Measurements from ENCODE around the gene FMN2.
"Not testable (repeated sequence)": the region's sequence is repeated elsewhere in the genome, so short reads cannot be mapped to it uniquely, and the experiment has no call there.

The FMN2 gene

DNA sequence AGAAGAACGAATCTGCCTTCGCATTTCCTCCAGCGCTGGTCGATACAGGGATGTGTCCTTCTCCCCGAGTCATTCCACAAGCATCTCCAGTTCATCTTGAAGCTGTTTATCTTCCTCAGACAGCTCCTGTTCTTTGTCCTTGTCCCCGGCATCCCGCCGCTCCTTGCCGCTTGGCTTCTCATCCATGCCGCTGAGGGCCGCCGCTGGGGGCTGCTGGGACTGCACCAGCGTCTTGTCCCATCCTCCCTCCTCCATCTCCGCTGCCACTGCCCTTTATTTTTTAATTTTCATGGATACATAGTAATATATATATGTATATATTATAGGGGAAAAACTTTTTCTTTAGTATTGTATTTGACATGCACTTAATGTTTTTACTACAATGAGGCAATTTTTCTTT, 53.4 kb downstream of the FMN2 start:
- DNase-seq: no peak

DNA sequence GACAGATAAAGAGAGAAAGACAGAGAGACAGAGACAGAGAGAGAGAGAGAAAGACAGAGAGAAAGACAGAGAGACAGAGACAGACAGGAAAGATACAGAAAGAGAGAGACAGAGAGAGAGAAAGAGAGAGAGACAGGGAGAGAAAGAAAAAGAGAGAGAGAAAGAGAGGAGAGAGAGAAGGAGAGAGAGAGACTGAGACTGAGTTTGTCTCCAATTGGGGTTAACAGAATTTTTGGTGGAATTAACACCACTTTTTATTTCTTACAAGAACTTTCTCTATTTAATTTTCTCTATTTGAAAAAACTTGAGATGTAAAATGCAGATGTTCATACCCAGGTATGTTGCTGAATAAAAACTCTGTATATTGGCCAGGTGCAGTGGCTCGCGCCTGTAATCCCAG, 56.6 kb downstream of the FMN2 start:
- no peak for DNase-seq

DNA sequence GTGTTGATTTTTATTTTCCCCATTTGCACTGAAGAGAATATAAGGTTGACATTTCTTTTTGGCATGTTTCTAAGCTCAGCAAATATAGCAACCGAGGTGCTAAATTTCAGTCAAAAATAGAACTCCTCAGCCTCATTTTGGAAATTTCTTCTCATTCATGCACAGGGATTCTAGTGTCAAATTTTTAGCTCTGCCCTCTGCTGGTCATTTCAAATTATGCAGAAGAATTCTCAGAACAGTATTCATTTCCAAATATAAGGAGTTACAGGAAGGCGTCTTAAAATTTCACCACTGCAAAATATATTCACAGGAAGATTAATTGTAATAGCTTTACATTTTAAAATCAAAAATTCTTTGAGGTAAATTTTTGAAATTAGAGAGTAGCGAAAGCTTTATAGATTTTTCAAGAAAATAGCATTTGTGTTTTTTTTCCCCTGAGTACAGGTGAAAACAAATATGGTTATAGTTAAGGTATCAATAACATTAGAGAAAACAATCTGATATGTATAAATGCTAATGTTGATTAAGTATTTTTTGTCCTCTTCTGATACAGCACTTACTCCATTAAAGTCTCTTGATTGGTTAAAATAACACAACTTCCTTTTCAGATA, 57.9 kb downstream of the FMN2 start:
- no peak for DNase-seq

- no peak for DNase-seq
These were observed 59.6 kb downstream of the FMN2 start for GRCh38 chr1:240151136-240151735.

- no peak for DNase-seq
These were observed 61.1 kb downstream of the FMN2 start for GRCh38 chr1:240152611-240153297.

DNA sequence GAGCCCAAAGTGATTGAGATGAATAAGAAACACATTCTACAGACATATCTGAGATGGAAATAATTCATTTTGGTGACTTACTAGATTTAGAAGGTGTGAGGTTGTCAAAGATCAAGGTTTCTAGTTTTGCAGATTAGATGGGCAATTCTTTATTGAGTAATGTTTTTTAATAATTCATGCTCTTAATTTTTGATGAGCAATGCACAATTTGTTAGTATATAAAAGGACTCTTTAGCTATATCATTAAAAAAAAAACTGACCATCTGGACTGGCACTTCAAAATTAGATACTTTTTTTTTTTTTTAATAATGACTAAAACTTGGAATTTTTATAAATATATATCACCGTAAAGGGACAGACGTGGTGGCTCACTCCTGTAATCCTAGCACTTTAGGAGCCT, 63.9 kb downstream of the FMN2 start:
- DNase-seq: no peak

- DNase-seq: no peak
These were observed 73.1 kb downstream of the FMN2 start for GRCh38 chr1:240164742-240165141.

DNA sequence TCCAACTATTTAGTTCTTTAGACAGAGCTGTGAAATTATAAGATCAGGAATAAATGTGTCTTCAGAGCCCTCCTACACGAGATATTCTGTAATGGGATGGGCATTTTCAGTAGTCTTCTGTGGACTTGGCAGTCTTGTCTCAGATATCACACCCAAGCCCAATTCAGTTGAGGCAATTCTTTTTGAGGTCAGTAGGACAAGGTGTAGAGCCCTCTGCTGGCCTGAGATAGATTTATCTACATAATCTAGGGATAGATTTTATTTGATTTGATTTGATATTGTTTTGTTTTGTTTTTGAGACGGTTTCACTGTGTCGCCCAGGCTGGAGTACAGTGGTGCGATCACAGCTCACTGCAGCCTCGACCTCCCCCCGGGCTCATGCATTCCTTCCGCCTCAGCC, 77.5 kb downstream of the FMN2 start:
- no peak for DNase-seq

- DNase-seq: no peak
These were observed 78.6 kb downstream of the FMN2 start for GRCh38 chr1:240170266-240170665.

GRCh38 chr1:240170806-240171205, 79.1 kb downstream of the FMN2 start:
- no peak for DNase-seq

DNA sequence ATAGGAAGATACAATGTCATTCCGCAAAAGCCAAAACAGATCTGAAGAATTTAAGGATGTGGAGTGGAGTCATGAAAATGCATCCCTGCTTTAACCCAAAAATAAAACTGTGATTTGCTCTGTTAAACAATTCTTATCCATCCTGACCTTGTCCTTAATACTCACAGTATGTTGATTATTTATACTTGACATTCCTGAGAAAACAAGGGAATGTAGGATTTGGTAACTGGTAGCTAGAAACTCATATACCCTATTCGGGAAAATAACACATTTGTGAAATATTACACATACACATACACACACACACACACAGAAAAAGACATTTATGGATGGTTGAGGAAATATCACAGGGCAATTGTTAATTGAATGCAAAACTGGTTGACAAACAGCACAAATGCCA, 80.2 kb downstream of the FMN2 start:
- no peak for DNase-seq

- no peak for DNase-seq
These were observed 82.2 kb downstream of the FMN2 start for GRCh38 chr1:240173836-240174235.

DNA sequence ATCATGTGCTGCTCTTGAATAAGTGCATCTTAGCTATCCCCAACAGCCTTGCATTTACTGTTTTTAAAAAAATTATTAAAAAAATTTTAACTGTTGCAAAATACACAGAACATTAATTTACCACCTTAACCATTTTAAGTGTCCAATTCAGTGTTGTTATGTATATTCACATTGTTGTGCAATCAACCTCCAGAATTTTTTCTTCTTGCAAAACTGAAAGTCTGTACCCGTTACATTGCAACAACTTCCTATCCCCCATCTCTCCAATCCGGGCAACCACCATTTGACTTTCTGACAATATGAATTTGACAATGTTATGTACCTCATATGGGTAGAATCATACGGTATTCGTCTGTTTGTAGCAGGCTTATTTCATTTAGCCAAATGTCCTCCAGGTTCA, 83.1 kb downstream of the FMN2 start:
- DNase-seq: no peak

GRCh38 chr1:240178366-240178765, 86.7 kb downstream of the FMN2 start:
- DNase-seq: no peak

GRCh38 chr1:240184682-240185081, 93.0 kb downstream of the FMN2 start:
- DNase-seq: not testable (repeated sequence)

DNA sequence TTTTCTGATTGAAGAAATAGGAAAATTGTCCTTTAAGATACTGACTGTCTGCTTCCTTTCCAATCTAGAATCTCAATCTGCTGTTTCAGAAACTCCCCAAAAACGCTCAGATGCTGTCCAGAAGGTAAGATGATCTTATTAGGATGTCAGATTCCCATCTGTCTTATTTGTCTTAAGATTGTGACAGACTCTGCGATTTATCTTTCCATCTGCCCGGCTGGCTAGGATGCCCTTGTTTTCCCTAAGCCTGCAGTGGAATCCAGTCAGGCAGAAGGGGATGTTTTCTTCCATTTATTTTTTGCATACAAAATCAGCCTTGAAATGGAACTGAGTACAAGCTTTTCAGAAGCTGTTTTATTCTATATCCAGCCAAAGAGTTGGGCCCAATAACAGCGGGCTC, 96.5 kb downstream of the FMN2 start:
- no peak for DNase-seq

- DNase-seq: peak; percentile 34
These were observed 97.8 kb downstream of the FMN2 start for GRCh38 chr1:240189386-240189989.

DNA sequence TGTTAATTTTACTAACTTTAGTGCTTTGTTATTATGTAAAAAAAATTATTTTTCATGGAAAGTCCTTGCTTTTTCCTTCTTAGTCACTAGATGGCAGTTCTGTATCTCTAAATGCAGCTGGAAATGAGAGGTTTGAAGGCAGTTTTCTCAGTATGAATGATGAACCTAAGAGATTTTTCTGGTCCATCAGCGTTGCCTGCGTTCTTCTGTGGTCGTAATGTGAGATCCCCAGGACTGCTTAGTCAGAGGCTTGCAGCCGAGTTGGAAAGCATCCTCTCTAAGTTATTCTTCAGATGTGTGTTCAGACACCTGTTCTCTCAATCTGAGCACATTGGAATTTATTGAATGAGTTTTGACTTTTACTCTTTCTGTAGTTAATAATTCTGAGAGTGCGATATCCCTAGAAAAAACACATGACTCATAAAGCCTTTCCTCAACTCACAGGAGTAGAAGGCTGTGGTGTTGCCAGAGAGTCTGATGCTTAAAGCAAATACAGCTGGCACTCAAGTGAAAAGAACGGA, 99.3 kb downstream of the FMN2 start:
- no peak for DNase-seq

DNA sequence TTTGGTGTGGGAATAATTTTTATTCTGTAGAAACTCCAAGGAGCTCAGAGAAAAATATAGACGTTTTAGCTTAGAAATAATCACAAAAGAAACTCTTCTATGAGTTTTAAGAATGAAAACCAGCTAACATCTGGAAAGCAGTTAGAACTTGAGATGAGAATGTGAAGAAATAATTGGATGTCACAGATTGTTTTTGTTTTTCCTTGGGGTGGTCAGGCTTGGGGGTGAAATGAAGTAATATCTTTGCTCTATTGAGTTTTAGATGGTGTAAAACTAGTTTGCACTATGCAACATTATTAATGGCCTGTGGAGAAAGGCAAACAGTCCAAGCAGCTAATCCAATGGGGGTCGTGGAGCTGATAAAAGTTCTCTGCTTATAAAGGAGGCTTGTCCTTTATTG, 101.2 kb downstream of the FMN2 start:
- DNase-seq: no peak

DNA sequence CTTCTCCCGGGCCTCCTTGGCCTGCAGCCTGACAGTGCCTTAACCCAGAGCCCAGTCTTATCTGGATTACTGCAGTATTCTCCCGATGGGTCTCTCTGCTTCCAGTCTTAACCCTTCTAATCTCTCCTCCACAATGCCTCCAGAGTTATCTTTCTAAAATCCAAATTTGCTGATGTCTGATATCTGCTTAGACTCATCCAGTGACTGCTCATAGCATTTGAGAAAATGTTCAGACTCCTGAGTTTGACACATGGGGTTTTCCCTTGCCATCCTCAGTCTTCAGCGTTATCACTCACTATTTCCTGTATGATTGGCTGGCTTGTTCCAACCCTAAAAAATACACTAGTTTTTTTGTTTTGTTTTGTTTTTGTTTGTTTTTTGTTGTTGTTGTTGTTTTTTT, 102.0 kb downstream of the FMN2 start:
- no peak for DNase-seq

- DNase-seq: no peak
These were observed 102.4 kb downstream of the FMN2 start for GRCh38 chr1:240194120-240194519.

DNA sequence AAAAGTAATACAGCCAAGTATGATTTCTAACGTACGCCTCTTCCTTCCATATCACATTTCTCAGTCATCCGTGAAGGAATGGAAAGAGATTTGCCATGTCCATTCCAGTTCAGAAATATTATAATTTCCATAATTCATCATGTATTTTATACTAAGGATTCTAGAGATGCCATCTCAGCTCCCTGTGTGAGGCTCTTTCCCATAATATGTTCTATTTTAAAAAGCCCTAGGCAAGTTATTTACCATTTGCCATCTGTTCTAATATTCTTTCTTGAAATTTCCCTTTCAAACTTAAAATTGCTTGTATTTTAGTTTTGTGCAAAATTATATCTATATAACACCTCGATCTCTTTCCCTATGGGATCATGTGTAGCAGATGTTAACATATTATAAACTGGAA, 106.7 kb downstream of the FMN2 start:
- no peak for DNase-seq

DNA sequence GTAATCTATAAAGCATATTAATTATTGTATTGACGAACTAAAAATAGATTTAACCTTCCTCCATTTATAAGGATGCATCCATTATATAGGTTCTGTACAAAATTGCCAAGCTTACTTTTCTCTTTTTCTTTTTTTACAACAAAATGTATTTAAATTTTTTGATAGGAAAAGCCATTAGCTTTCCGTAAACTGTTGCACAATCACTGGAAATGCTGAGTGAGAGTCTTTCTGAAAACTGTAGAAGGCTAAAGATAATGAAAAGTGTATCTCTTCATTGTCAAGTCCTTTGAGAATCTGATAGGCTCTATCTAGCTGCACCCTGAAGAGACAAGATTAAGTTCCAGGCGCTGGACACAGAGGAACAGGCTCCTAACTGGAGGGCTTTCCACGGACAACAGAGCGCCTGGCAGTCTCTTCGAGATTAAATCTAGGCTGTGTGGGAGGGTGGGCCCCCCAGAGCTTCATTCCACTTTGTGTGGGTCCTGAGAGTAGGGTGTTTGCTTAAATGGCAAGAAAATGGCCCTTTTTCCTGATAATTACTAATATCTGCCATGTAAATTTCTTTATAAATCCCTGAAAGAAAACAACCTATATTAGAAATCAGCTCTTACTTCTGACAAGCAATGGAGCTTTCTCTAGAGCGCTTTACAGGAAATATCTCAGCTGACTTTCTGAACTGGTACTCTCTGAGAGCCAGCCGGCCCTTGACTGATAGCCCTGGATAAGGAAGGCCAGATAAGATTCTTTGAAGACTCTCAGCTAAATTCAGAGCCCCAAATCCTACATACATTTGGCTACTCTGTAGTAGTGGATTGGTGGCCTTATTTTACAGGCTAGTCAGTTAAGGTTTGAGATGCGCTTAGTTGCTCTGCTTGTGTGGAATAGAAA, 108.3 kb downstream of the FMN2 start:
- DNase-seq: no peak

Measured in CD4-positive, alpha-beta T cell treated with Interleukin-17A for 1 hour (primary cell).